ENCODE measurements around the gene RTKN. TPM values are rescaled to one million over a fixed set of nuclear protein-coding genes. Genes with fewer than 3 reads are reported as not detected.

RTKN gene
- total RNA-seq, 2 donors from 2014 or later: 83.6 to 117 TPM

- no peaks in the 10 kb centered on the region for H3K36me3 Mint-ChIP-seq (ENCODE audit: low read depth)
Measured at GRCh38 chr2:74417763-74418162, 24.0 kb downstream of the RTKN start.

GRCh38 chr2:74417197-74417596 is 24.5 kb downstream of the RTKN start:
- no peak overlapping the region for H3K27ac Mint-ChIP-seq
- H3K9me3 Mint-ChIP-seq: no peaks in the 10 kb centered on the region
- Histone ChIP-seq H3K27ac (ENCODE audit: low read depth, low read length) (no peak overlapping the region), H3K9me3 (ENCODE audit: control insufficient read depth, low read length) (no peaks in the 10 kb centered on the region), H3K36me3 (ENCODE audit: control insufficient read depth, insufficient read depth, low read length) (no peaks in the 10 kb centered on the region), H3K4me3 (ENCODE audit: low read length) (no peak overlapping the region), H3K9ac (ENCODE audit: extremely low read depth, low read length, poor library complexity, severe bottlenecking) (no peak overlapping the region), H3K27me3 (ENCODE audit: control insufficient read depth, insufficient read depth, low read length, poor library complexity, severe bottlenecking) (peaks cover 8% of the 10 kb centered on the region), H3K4me1 (ENCODE audit: control insufficient read depth, insufficient read depth, low read length) (no peaks in the 10 kb centered on the region)
- no peak for TF ChIP-seq CTCF (conservative IDR thresholded peaks at IDR 0.05)
- peaks cover 10% of the 10 kb centered on the region for H3K4me1 Mint-ChIP-seq
- no peaks in the 10 kb centered on the region for H3K36me3 Mint-ChIP-seq (ENCODE audit: low read depth)
- no peak for DNase-seq
- H3K4me3 Mint-ChIP-seq: no peak overlapping the region
- peaks cover 21% of the 10 kb centered on the region for H3K27me3 Mint-ChIP-seq (ENCODE audit: insufficient read depth)
- WGBS, 2 experiments (ENCODE audit: insufficient coverage in 1 of 2, insufficient read length in 1 of 2): 83 to 90% methylated on average over 2 to 3 of the region's 3 CpGs

More at GRCh38 chr2:74417763-74418162, 24.0 kb downstream of the RTKN start:
- no peaks in the 10 kb centered on the region for H3K9me3 ChIP-seq (ENCODE audit: control insufficient read depth, low read length)
- WGBS, 2 experiments (ENCODE audit: insufficient coverage in 1 of 2, insufficient read length in 1 of 2): 88 to 91% methylated on average over 3 to 6 of the region's 6 CpGs
- H3K4me3 ChIP-seq (ENCODE audit: low read length): no peak overlapping the region
- TF ChIP-seq CTCF (conservative IDR thresholded peaks at IDR 0.05): no peak
- no peaks in the 10 kb centered on the region for H3K36me3 ChIP-seq (ENCODE audit: control insufficient read depth, insufficient read depth, low read length)
- DNase-seq: no peak
- H3K4me3 Mint-ChIP-seq: no peak overlapping the region
- no peaks in the 10 kb centered on the region for H3K4me1 ChIP-seq (ENCODE audit: control insufficient read depth, insufficient read depth, low read length)
- no peaks in the 10 kb centered on the region for H3K9me3 Mint-ChIP-seq
- H3K27me3 ChIP-seq (ENCODE audit: control insufficient read depth, insufficient read depth, low read length, poor library complexity, severe bottlenecking): peaks cover 8% of the 10 kb centered on the region
- no peak overlapping the region for H3K9ac ChIP-seq (ENCODE audit: extremely low read depth, low read length, poor library complexity, severe bottlenecking)
- H3K27ac ChIP-seq (ENCODE audit: low read depth, low read length): no peak overlapping the region
- no peak overlapping the region for H3K27ac Mint-ChIP-seq
- H3K27me3 Mint-ChIP-seq (ENCODE audit: insufficient read depth): peaks cover 25% of the 10 kb centered on the region
- H3K4me1 Mint-ChIP-seq: peaks cover 4% of the 10 kb centered on the region

GRCh38 chr2:74416778-74417177 is 25.0 kb downstream of the RTKN start:
- TF ChIP-seq CTCF (conservative IDR thresholded peaks at IDR 0.05): no peak
- Mint-ChIP-seq H3K4me1 (peaks cover 10% of the 10 kb centered on the region), H3K9me3 (no peaks in the 10 kb centered on the region), H3K36me3 (ENCODE audit: low read depth) (no peaks in the 10 kb centered on the region), H3K27ac (no peak overlapping the region), H3K4me3 (no peak overlapping the region), H3K27me3 (ENCODE audit: insufficient read depth) (peaks cover 21% of the 10 kb centered on the region)
- 78 to 100% methylated on average over 2 to 3 of the region's 3 CpGs for WGBS, 2 experiments (ENCODE audit: insufficient coverage in 1 of 2, insufficient read length in 1 of 2)
- Histone ChIP-seq H3K9me3 (ENCODE audit: control insufficient read depth, low read length) (no peaks in the 10 kb centered on the region), H3K9ac (ENCODE audit: extremely low read depth, low read length, poor library complexity, severe bottlenecking) (no peak overlapping the region), H3K27me3 (ENCODE audit: control insufficient read depth, insufficient read depth, low read length, poor library complexity, severe bottlenecking) (peaks cover 8% of the 10 kb centered on the region), H3K4me3 (ENCODE audit: low read length) (no peak overlapping the region), H3K27ac (ENCODE audit: low read depth, low read length) (no peak overlapping the region), H3K36me3 (ENCODE audit: control insufficient read depth, insufficient read depth, low read length) (no peaks in the 10 kb centered on the region), H3K4me1 (ENCODE audit: control insufficient read depth, insufficient read depth, low read length) (no peaks in the 10 kb centered on the region)
- no peak for DNase-seq
